Measurements from ENCODE around the gene ASB7.

DNA sequence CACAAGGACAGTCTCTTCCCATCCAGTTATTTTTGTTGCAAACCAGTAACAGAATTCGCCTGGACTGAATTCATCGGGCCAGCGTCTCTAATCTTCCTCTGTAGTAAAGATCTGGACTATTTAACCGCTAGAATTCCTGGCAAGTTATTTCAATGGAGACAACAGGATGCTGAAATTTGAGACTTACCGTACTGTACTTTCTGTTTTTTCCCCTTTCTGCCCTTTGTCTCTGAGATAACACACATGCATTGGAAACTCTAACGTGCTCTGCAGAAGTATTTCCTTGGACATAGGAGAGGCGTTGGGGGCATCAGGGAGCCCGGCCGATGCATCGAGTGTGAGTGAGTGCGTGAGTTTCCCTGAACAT lies 61.5 kb downstream of the ASB7 start:
- TF ChIP-seq, protein P1, sequence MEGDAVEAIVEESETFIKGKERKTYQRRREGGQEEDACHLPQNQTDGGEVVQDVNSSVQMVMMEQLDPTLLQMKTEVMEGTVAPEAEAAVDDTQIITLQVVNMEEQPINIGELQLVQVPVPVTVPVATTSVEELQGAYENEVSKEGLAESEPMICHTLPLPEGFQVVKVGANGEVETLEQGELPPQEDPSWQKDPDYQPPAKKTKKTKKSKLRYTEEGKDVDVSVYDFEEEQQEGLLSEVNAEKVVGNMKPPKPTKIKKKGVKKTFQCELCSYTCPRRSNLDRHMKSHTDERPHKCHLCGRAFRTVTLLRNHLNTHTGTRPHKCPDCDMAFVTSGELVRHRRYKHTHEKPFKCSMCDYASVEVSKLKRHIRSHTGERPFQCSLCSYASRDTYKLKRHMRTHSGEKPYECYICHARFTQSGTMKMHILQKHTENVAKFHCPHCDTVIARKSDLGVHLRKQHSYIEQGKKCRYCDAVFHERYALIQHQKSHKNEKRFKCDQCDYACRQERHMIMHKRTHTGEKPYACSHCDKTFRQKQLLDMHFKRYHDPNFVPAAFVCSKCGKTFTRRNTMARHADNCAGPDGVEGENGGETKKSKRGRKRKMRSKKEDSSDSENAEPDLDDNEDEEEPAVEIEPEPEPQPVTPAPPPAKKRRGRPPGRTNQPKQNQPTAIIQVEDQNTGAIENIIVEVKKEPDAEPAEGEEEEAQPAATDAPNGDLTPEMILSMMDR (IDR thresholded peaks at IDR 0.05): no peak
- TF ChIP-seq POLR2AphosphoS5 (IDR thresholded peaks at IDR 0.05): no peak
- no peak for TF ChIP-seq POLR2A (IDR thresholded peaks at IDR 0.05)

Measured in transverse colon (tissue), 4 donors.